RPMI7951 (cell line): Measurements from ENCODE around the gene EXOC2. TPM values are rescaled to one million over a fixed set of nuclear protein-coding genes. Genes with fewer than 3 reads are reported as not detected.

Source experiments
- DNase-seq: peaks from one replicate; pipeline ENCODE4 v3.0.0-alpha.2; 2012; ENCODE audit warnings: low read depth
- total RNA-seq: library from RNA; depleted of rRNA; stranded (reverse); fragments of >200 nt; shearing (Covaris generic); gene quantifications from 2 replicates; pipeline ENCODE4 v1.2.3, GENCODE V29; 2014; rRNA removed

The EXOC2 gene, protein sequence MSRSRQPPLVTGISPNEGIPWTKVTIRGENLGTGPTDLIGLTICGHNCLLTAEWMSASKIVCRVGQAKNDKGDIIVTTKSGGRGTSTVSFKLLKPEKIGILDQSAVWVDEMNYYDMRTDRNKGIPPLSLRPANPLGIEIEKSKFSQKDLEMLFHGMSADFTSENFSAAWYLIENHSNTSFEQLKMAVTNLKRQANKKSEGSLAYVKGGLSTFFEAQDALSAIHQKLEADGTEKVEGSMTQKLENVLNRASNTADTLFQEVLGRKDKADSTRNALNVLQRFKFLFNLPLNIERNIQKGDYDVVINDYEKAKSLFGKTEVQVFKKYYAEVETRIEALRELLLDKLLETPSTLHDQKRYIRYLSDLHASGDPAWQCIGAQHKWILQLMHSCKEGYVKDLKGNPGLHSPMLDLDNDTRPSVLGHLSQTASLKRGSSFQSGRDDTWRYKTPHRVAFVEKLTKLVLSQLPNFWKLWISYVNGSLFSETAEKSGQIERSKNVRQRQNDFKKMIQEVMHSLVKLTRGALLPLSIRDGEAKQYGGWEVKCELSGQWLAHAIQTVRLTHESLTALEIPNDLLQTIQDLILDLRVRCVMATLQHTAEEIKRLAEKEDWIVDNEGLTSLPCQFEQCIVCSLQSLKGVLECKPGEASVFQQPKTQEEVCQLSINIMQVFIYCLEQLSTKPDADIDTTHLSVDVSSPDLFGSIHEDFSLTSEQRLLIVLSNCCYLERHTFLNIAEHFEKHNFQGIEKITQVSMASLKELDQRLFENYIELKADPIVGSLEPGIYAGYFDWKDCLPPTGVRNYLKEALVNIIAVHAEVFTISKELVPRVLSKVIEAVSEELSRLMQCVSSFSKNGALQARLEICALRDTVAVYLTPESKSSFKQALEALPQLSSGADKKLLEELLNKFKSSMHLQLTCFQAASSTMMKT
- total RNA-seq, result 36.6 TPM in 2 replicates

DNA sequence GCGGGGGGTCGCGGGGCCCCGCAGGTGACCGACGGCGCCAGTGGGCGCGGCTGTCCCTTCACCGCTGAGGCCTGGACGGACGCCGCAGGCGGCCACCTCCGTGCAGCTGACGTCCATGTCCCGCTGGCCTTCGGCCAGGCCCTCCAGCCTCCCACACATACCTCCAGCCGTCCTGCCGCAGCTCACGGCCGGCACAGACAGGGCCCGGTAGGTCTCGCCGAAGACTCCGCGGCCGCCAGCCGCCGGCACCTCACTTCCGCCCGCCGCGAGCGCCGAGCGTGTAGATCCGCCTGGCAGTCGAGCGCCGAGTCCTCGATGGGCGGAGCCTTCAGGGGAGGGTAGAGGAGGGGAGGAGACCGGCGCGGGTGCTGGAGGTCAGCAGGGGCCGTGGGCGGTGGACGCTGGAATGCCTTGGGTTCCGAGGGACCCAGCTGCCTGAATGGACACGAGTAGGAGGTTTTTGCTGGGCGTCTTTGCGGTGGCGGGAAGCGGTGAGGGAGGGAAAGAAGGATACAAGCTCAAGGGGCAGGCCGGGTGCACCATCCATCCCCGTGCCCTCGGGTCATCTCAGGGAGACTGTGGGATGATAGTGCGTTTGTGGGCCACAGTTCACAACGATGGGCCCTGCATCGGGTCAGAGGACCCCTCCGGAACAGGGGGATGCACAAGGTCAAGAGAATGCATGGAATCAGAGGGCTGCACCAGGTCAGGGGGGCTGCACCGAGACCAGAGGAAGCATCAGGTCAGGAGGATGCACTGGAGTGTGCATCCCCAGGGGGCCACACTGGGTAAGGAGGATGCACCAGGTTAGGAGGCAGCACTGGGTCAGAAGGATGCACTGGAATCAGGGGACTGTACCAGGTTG, at the start of gene EXOC2:
Gene EXOC2 (minus strand): TSS at position 282 of the 865 bp plus-strand sequence. CDS start 55,321 bp downstream, outside the sequence.
- peak; percentile 83 for DNase-seq

DNA sequence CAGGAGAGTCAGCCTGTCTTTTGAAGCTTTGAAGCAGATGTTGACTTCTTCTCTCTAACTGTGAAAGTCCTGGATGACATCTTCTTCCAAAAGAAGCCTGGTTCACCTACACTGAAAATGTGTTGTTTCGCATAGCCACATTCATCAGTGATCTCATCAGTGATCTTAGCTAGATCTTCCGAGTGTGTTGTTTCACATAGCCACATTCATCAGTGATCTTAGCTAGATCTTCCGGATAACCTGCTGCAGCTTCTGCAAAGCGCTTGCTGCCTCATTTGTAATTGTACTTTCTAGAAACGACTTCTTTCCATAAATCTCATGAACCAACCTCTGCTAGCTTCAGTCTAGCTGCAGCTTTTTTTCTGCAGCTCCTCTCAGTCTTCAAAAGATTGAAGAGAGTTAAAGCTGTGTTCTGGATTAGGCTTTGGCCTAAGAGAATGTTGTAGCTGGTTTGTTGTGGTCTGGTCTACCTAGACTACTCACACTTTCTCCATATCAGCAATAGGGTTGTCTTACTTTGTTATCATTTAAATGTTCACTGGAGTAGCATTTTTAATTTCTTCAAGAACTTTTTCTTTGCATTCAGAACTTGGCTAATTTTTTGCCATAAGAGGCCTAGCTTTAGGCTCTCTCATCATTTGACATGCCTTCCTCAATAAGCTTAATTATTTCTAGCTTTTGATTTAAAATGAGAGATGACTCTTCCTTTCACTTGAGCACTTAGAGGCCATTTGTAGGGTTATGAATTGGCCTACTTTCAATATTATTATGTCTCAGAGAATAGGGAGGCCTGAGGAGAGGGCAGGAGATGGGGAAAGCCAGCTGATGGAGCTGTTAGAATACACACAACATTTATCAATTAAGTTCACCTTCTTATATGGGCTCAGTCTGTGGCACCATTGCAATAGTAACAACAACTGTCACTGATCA, 48.7 kb upstream of the EXOC2 start:
- no peak for DNase-seq

DNA sequence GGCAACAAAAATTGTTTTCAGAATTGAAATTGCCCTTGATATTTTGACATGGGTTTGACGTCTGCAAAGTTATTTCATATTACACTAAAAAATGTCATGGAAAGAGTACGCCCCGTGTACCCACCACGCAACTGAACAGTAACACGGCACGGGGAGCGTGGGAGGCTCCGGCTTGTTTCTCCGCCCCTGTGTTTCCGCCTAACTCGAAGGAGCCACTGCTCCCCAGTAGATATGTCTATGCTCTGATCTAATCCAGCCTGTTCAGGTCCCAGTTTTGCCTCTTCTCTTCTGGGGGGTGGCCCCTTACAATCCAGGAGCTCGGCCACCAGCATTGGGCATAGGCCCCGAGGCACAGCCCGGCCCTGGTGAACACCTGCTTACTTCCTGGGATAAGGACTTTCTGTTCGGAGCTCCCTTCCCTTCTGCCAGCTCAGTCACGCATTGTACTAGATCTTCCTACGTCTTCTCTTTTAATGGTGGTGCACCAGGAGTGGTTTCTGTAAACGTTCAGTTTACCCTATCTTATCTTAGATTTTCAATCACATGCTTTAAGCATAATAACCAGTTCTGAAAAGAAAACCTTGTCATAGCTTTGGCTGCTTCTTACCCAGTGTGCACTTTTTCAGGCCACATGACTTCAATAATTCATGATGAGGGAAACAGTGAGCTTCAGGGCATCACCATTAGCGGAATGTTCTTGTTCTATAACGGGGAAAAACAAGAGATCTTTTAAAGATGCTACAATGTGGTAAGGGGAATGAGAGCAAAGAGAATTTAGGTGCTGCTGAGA, 43.9 kb upstream of the EXOC2 start:
- no peak for DNase-seq

DNA sequence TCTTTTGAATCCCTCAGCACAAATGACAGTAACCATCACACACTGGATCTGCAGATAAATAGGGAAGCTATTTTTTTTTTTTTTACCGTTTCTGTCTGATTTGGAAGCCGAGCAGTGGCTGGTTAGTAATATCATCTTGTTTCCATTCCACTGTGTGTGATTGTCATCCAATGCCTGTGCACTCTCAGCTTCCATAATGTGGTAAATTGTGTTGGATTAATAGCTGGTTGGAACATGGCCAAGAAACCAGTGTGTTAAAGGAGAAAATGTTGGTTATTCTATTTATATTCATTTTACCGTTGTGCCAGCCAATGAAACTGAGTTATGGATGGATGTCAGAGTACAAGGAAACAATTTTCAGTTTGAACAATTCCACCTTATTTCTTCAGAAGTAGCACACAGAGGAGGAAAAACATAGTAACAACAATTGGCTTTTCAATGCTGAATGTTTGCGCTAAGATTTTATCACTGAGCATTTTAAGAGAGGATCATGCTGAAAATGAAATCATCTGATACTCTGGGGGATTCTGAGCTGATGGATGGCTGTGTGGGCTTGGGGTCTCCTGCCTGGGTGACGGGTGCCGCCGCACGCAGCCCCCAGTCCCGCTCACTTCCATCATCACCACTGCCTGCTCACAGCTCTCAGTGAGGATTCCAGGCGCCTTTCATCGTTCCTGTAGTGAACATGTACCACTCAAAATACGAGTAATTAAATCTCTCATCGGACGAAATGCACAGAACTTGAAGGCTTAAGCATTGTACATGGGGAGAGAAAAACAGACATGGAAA, 40.7 kb upstream of the EXOC2 start:
- no peak for DNase-seq

DNA sequence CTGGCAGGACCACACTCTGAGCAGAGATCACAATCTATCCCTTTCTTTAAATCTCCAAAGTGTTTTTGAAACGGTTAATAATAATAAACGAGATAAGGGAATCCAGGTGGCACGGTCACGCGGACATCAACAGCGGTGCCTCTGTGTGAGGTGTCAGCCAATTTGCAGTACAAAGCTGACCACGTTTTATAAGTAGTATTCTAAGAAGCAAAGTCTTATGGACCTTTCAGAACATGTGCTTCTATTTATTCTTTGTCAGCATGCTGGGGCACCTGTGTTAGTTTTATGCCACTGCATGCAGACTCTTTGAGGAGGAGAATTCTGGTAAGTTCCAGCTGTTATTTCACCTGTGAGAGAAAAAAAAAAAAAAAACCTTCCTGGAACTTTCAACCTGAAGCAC, 39.0 kb upstream of the EXOC2 start:
- no peak for DNase-seq

DNA sequence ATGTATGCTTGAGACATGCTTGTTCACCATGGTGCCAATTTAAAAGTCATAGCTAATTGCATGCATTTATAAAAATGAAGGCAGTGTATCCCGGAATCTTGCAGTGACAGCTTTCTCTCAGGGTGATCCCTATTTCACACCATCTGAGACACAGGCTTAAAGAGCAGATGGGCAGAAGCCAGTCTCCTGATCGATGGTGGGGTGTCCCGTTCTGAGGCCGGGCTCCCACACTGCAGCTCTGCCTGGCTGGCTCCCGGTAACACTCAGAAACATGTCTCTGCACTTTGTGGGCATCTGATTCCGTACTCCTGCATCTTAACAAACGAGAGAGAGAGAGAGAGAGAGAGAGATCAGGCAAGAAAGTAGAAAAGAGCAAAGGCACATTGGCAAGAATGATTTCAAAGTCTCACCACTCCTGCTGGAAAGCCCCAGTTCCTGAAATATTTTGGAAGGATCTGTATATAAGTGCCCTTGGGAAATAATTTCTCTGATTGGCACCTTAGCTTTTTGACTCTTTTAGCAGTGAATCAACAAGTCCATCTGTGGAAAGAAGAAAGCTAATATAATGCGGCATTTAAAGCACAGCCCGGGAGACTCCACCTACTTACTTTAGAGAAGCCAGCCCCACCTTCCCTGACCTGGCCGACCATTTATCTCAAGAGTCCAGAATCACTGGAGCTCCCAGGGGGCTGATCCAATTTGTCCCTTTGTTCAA, 36.8 kb upstream of the EXOC2 start:
- DNase-seq, result no peak

DNA sequence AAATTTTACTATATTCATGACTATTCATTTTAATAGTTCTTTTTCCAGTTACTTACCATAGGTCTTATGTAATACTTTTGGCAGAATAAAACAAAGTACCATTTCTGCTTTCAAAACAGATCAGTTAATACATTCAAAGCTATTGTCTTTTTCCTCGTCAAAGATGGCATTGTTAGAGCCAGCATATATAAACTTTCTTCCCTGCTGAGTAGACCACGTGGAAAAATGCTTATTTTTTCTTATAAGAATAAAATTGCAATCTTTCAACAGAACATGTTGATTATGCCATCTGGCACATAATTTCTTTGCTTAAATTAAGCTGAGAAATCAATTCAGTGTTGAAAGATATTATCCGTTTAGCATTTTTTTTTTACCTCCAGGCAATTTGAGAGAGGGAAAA, 34.9 kb upstream of the EXOC2 start:
- DNase-seq, result no peak

DNA sequence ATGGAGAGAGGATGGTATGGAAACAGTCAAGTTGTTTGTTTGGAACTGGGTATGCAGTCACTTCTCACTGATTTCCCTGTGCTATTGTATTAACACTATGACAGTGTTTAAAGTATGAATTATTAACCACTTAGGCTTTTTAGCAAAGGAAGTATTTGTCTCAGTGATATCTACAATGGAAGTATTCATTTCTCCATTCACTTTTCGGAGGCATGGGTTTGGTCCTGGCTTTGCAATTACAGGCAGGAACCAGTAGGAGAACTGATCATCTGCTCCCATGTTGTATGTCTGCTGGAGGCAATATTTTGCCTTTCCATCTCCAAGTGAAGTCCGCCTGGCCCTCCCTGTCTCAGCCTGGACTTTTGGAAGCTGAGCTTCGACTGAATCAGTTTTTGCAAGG, 30.6 kb upstream of the EXOC2 start:
- DNase-seq, result peak; percentile 15

DNA sequence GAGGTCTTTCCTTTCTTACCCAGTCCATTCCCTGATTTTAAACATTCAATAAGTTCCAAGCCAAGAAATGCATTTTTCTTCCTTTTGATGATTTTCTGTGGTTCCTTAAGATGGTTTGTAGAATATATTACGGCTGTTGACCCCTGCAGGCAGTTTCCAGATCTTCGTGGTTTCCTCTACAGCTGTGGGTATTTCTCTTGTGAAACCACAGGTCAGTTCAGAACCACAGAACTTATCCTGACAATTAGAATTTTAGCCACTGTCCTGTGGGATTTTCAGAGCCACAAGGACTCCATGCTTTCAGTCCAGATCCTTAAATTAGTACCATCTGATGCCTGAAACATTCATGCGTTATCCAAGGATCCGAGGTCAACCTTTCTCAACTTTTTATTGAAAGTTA, 29.7 kb upstream of the EXOC2 start:
- peak; percentile 92 for DNase-seq

DNA sequence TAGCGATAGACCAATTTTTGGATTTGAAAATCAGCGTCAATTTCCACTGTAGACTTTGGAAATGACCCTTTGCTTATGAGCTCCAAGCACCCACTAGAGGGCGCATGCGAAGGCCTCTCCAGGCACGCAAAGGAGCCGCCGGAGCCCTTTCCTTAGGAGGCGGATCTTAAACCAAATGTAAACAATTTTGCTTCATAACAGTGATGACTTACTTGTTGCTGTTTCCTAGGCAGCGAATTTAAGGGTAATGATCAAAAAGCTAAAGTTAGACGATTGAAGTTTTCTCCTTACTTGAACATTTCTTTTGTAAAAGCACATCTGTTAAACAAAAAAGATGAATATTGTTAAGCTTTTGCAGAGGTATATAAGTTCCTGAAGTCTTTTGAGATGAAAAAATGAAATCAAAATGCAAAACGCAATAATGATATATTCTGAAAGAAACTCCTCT, 29.2 kb upstream of the EXOC2 start:
- DNase-seq, result peak; percentile 82

DNA sequence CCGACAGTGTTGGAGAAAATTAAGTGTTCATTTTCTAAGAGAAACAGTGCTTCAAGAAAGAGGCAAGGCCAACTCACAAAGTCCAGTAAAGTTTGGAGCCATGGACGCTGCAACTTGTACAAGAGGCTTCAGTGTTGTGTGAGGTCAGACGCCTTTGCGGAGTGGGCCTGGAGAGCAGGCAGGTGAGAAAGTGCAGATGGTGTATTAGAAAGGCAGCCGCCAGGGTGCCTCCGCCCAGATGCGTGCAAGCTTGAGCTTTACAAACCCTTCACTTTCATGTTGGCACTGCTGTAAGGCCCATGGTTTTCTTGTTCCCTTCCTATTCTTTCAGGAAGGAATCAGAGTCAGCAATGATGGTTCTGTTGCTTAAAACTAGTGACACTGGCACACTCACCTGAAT, 25.4 kb upstream of the EXOC2 start:
- no peak for DNase-seq

DNA sequence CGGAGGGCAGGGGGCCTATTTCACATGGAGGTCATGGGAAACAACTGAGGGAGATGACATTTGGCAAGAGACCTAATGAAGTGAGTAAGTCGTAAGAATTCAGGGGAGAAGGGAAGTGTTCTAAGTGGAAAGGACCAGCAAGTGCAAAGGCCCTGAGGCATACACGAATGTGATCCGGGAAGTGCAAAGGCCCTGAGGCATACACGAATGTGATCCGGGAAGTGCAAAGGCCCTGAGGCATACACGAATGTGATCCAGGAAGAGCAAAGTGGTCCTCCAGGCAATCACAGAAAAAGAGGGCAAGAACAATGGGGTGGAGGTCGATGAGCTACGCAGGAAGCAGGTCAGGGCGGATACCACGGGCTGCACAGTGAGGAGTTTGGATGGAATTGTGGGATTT, 24.2 kb upstream of the EXOC2 start:
- no peak for DNase-seq

DNA sequence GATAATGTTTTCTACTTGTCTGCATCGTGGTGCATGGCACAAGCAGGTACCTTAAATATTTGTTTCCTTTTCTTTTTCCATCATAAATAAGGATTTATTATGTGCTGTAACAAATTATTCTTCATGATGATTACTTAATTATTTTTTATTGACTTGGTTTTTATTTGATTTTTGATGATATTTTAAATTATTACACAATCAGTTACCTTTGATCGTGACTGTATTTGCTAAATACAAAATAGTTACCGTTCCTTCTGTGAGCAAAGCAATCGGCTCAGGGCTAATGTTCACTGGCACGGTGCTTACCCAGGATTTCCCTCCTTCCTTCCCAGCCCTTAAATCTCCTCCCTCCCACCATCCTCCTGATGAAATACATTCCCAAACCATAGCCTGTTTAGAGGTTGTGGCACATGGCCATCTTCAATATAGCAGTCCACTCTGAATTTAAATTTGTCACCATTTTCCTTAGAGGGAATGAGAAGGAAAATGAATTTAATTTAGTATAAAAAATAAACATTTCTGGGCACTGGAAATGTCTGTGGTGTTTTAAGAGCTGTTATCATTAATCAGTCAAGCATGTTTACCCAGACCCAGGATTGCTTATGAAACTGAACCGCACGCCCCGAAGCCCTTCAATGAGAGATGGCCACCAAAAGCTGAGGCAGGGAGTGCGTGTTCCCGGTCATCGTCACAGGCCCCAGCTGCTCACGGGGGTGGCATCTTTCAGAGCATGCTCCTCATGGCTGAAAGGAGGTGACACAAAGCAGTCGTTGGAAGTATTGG, 23.0 kb upstream of the EXOC2 start:
- DNase-seq, result no peak

DNA sequence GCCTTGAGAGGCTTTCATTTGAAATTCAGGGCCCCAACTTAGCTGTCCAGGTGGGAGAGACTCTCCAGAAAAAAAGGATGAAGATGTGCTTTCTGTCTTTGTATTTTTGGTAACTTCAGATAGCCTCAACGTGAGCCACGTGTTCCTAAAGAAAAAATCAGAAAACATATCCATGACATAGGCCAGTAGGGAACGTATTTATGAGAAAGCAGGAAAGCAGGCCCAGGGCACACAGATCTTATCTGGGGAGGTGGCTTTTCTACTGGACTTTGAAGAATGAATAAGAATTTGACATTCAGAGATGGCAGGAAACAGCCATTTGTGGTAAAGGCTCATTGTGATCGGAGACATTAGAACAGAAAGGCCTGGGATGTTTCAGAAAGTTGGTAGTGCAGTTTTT, 21.2 kb upstream of the EXOC2 start:
- no peak for DNase-seq

DNA sequence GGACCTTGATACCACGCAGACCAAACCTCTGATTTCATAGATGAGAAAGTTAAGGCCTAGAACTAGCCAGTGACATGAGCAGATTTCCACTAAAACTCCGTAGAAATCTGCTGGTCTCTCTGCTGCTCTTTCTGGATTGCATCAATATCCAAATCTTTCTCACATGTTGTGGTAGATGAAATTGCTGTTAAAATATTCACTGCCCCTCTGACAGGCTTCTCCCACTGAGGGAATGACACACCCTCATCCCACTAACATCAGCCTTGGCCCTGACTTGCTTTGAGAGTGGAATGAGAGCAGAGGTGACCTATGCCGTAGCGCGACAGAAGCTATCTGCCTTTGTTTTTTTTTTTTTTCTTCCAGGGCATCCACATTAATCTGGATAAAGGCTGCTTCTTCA, 20.4 kb upstream of the EXOC2 start:
- no peak for DNase-seq

DNA sequence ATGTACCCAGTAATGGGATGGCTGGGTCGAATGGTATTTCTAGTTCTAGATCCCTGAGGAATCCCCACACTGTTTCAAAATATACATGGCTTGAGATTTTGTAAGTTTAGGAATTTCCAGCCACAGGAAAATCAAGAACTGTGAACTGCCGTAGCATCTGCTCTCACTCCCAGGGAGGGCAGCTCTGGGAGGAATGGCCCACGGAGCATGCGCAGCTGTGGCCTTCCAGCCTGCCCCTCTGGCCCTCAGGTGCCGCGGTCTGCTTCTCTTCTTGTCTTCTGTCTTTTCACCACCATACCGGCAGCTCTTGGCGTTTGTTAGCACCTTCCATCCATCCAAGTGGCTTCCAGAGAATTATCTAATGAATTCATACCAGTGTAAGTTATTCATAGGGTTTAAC, 19.9 kb upstream of the EXOC2 start:
- DNase-seq, result no peak

DNA sequence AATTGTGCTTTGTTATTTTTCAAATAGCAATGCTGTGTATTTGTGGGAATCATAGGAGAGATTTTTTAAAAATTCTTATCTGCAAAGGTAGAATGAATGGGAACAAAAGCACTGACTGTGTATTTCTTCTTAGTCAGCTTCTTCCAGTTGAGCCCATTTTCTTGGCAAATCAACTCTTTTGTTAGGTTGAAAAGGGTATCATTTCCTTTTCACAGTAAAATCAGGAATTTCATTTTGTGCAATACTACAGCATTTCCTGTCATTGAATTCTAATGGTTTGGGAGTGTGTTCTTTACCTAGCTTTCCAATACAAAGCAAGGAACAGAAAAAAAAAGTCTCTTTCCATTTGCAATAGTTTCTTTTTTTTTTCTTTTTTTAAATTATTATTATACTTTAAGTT, 19.0 kb upstream of the EXOC2 start:
- DNase-seq, result no peak
